Loucy (cell line): ENCODE measurements around the gene OR10J5.

Experiments
- H2AFZ ChIP-seq: fragments of 200-600 bp; sonication (generic); 2 replicates; pipeline ENCODE4 v1.6.0; 2016; ENCODE audit warnings: antibody characterized with exemption, mild to moderate bottlenecking, low read length, moderate library complexity
- H3F3A ChIP-seq: fragments of 200-600 bp; 2 replicates; pipeline ENCODE4 v1.6.0; 2016; ENCODE audit warnings: antibody characterized with exemption, low read depth, mild to moderate bottlenecking
- H3K27me3 ChIP-seq: fragments of 200-600 bp; sonication (generic); 2 replicates; pipeline ENCODE4 v1.6.1; 2014; ENCODE audit warnings: low read length, mild to moderate bottlenecking; ENCODE audit not compliant: insufficient read depth, poor library complexity, severe bottlenecking
- H3K36me3 ChIP-seq: fragments of 200-600 bp; sonication (generic); 2 replicates; pipeline ENCODE4 v1.6.1; 2016; ENCODE audit warnings: low read length; ENCODE audit not compliant: insufficient read depth
- H3K4me1 ChIP-seq: fragments of 200-600 bp; sonication (generic); 2 replicates; pipeline ENCODE4 v1.5.1; 2014; ENCODE audit warnings: low read length, mild to moderate bottlenecking; ENCODE audit not compliant: insufficient read depth, poor library complexity, severe bottlenecking
- H3K4me2 ChIP-seq: fragments of 200-600 bp; sonication (generic); 2 replicates; pipeline ENCODE4 v1.6.0; 2014; ENCODE audit warnings: antibody characterized with exemption, low read length, low read depth, mild to moderate bottlenecking; ENCODE audit not compliant: poor library complexity, severe bottlenecking
- H3K4me3 ChIP-seq: fragments of 200-600 bp; sonication (generic); 2 replicates; pipeline ENCODE4 v1.5.1; 2014; ENCODE audit warnings: low read length, mild to moderate bottlenecking, mixed read lengths; ENCODE audit not compliant: poor library complexity, severe bottlenecking
- H3K79me2 ChIP-seq: fragments of 200-600 bp; sonication (generic); 2 replicates; pipeline ENCODE4 v1.6.1; 2014; ENCODE audit warnings: low read length; ENCODE audit not compliant: insufficient read depth
- H3K9ac ChIP-seq: fragments of 200-600 bp; sonication (generic); 2 replicates; pipeline ENCODE4 v1.6.0; 2014; ENCODE audit warnings: mild to moderate bottlenecking, low read depth, low read length, moderate library complexity; ENCODE audit not compliant: poor library complexity, severe bottlenecking
- H3K9me2 ChIP-seq: fragments of 200-600 bp; sonication (generic); replicated peaks from 2 replicates; pipeline ENCODE4 v1.6.1; 2016; ENCODE audit warnings: low read depth, low read length, mixed read lengths
- H3K9me3 ChIP-seq: fragments of 200-600 bp; sonication (generic); 2 replicates; pipeline ENCODE4 v1.6.1; 2014; ENCODE audit warnings: mild to moderate bottlenecking, antibody characterized with exemption, low read length, low read depth; ENCODE audit not compliant: insufficient read depth
- H4K20me1 ChIP-seq: fragments of 200-600 bp; sonication (generic); 2 replicates; pipeline ENCODE4 v1.6.0; 2014; ENCODE audit warnings: antibody characterized with exemption, low read length, mild to moderate bottlenecking; ENCODE audit not compliant: insufficient read depth, poor library complexity, severe bottlenecking
- EZH2phosphoT487 ChIP-seq: fragments of 200-600 bp; IDR thresholded peaks from 2 replicates; pipeline ENCODE4 v1.6.1; 2018; ENCODE audit warnings: antibody characterized with exemption, mild to moderate bottlenecking, moderate library complexity, borderline replicate concordance
- TF ChIP-seq, protein P1 (sequence below): fragments of 200-600 bp; sonication (generic); conservative IDR thresholded peaks from 2 replicates; pipeline ENCODE4 v1.5.1; 2014; ENCODE audit warnings: mild to moderate bottlenecking, antibody characterized with exemption, low read length

The OR10J5 gene

DNA sequence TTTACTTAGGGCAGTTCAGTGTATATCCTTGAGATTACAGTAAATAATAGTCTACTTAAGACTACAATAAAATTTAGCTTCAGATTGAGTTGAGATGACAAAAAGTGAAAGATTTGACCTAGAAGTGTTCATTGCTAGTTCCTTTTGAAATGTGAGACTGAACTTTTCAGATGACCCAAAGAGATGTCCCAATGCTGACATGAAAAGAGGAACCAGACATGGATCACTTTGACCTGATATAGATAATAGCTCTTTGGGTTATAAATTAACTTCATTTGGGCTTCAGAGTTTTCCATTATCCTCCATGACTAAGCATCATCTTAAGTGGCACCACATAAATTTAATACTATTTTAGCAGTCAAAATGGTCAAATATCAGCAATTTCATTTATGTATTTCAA, 25.7 kb upstream of the OR10J5 start:
- no peak overlapping the region for H3K4me2 ChIP-seq
- no peaks in the 10 kb centered on the region for H3K79me2 ChIP-seq
- TF ChIP-seq, protein P1, sequence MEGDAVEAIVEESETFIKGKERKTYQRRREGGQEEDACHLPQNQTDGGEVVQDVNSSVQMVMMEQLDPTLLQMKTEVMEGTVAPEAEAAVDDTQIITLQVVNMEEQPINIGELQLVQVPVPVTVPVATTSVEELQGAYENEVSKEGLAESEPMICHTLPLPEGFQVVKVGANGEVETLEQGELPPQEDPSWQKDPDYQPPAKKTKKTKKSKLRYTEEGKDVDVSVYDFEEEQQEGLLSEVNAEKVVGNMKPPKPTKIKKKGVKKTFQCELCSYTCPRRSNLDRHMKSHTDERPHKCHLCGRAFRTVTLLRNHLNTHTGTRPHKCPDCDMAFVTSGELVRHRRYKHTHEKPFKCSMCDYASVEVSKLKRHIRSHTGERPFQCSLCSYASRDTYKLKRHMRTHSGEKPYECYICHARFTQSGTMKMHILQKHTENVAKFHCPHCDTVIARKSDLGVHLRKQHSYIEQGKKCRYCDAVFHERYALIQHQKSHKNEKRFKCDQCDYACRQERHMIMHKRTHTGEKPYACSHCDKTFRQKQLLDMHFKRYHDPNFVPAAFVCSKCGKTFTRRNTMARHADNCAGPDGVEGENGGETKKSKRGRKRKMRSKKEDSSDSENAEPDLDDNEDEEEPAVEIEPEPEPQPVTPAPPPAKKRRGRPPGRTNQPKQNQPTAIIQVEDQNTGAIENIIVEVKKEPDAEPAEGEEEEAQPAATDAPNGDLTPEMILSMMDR = no peak
- no peak for TF ChIP-seq EZH2phosphoT487
- no peak overlapping the region for H3K4me3 ChIP-seq
- no peaks in the 10 kb centered on the region for H3F3A ChIP-seq
- H3K9ac ChIP-seq = no peak overlapping the region
- H3K9me3 ChIP-seq = no peaks in the 10 kb centered on the region
- no peaks in the 10 kb centered on the region for H3K4me1 ChIP-seq
- no peak overlapping the region for H2AFZ ChIP-seq
- H3K9me2 ChIP-seq = no peaks in the 10 kb centered on the region
- no peaks in the 10 kb centered on the region for H3K36me3 ChIP-seq
- no peaks in the 10 kb centered on the region for H3K27me3 ChIP-seq
- H4K20me1 ChIP-seq = no peaks in the 10 kb centered on the region

DNA sequence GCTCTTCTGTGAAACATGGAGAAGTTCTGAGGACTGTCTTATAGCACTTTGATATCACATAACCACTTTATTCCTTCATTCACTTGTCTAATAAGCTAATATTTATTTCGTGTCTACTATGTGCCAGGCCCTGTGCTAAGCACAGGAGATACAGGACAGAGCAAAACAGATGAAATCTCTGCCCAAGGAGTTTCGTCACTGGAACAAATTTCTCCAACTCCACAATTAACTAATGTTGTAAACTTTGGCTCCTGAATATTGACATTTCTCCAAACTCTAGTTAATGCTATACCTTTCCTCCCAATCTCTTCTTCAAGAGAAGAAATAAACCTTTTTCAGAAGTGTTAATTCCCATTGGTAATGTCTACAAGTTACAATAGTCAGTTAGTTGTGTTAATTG, 24.8 kb upstream of the OR10J5 start:
- Histone ChIP-seq H3K4me3 (no peak overlapping the region), H3K9me2 (no peaks in the 10 kb centered on the region), H3K27me3 (no peaks in the 10 kb centered on the region), H3F3A (no peaks in the 10 kb centered on the region), H3K4me1 (no peaks in the 10 kb centered on the region), H3K9ac (no peak overlapping the region), H3K9me3 (no peaks in the 10 kb centered on the region), H3K36me3 (no peaks in the 10 kb centered on the region), H2AFZ (no peak overlapping the region), H3K4me2 (no peak overlapping the region), H4K20me1 (no peaks in the 10 kb centered on the region), H3K79me2 (no peaks in the 10 kb centered on the region)
- no peak for TF ChIP-seq EZH2phosphoT487
- TF ChIP-seq, protein P1 = no peak

DNA sequence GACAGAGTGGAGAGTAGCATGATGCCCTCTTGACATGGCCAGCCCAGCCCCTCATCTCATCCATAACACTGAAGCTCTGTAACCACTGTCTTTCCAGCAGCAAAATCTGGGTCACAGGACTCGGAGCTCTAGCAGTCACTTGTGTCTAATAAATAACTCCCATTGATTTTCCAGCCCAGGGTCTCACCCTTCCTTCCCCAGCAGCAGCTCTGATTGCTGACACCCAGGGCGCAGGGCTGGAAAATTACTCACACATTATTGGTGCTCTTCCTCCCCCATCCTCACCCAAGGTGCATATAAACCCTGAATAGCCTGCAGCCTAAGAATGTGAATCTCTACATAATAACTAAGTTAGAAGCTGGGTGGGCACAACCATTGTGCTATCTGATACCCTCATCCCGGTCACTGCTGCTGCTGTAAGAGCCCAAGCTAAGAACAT, 21.1 kb upstream of the OR10J5 start:
- no peaks in the 10 kb centered on the region for H3K27me3 ChIP-seq
- H3K79me2 ChIP-seq = no peaks in the 10 kb centered on the region
- H3K4me2 ChIP-seq = no peak overlapping the region
- no peaks in the 10 kb centered on the region for H4K20me1 ChIP-seq
- H3K4me1 ChIP-seq = no peaks in the 10 kb centered on the region
- TF ChIP-seq, protein P1 = no peak
- TF ChIP-seq EZH2phosphoT487 = no peak
- H3K9me2 ChIP-seq = no peaks in the 10 kb centered on the region; the same call in 1 of the 2 replicates
- no peaks in the 10 kb centered on the region for H3K9me3 ChIP-seq
- no peak overlapping the region for H3K4me3 ChIP-seq
- no peak overlapping the region for H2AFZ ChIP-seq
- no peak overlapping the region for H3K9ac ChIP-seq
- no peaks in the 10 kb centered on the region for H3K36me3 ChIP-seq
- no peaks in the 10 kb centered on the region for H3F3A ChIP-seq
